PC-9 (cell line): ENCODE measurements around the gene PARVG.

Experiments used
- CTCF ChIP-seq: fragments of 200-600 bp; sonication (generic); conservative IDR thresholded peaks from 2 replicates; pipeline ENCODE4 v1.6.1; 2017; ENCODE audit warnings: mixed run types, antibody characterized with exemption, mild to moderate bottlenecking, moderate library complexity
- EZH2 ChIP-seq: fragments of 200-600 bp; sonication (generic); IDR thresholded peaks from 2 replicates; pipeline ENCODE4 v1.8.0; 2017; ENCODE audit warnings: antibody characterized with exemption, low read depth

GRCh38 chr22:44153710-44154109 lies 27.0 kb upstream of the PARVG start:
- TF ChIP-seq CTCF (no peak), EZH2 (no peak)
